ENCODE data around the gene PRKCE. TPM values are rescaled to one million over a fixed set of nuclear protein-coding genes. Genes with fewer than 3 reads are reported as not detected.

Gene PRKCE
- polyA plus RNA-seq, 1 of the 3 experiments (the other 2 are of a cell fraction): 16.3 TPM

GRCh38 chr2:45883603-45884000, 232.1 kb downstream of the PRKCE start:
- Histone ChIP-seq H3K4me3 (ENCODE audit: low read depth in 2 of 2, low read length in 1 of 2) (no peak overlapping the region), H3K9ac (no peak overlapping the region), H3K36me3 (replicated peaks in 1 of 2; ENCODE audit: control insufficient read depth in 1 of 2, insufficient read depth in 2 of 2, low read length in 1 of 2) (no peaks in the 10 kb centered on the region), H3K9me2 (no peaks in the 10 kb centered on the region), H2AFZ (ENCODE audit: low read depth) (no peak overlapping the region), H3K27ac (ENCODE audit: low read depth in 2 of 2, low read length in 1 of 2) (peak overlapping the region in 1 of 2 experiments; percentile 86; a peak in 2 of 4 replicates), H3F3A (replicated peaks; ENCODE audit: insufficient read depth) (no peaks in the 10 kb centered on the region), H3K4me2 (no peak overlapping the region), H3K4me1 (ENCODE audit: control insufficient read depth in 1 of 2, insufficient read depth in 2 of 2, low read depth in 1 of 2, low read length in 1 of 2) (peaks cover 0 to 60% of the 10 kb centered on the region in 2 experiments; a peak in 2 of 4 replicates), H4K20me1 (ENCODE audit: insufficient read depth) (no peaks in the 10 kb centered on the region), H3K9me3 (no peaks in the 10 kb centered on the region), H3K79me2 (ENCODE audit: insufficient read depth) (no peaks in the 10 kb centered on the region), H3K27me3 (ENCODE audit: insufficient read depth) (no peaks in the 10 kb centered on the region)
- WGBS (ENCODE audit: low lambda C conversion rate): 100% methylated on average over 3 of the region's 3 CpGs
- ChIA-PET POLR2A (interaction anchor here (0.7 to 1.1 kb wide), 2 partner anchors 60 to 70 kb away, joined by 3 read pairs; no protein-coding TSS in a partner anchor), CTCF (interaction anchor here (0.8 to 1.7 kb wide), 7 partner anchors 11 to 52 kb away, joined by 3 to 7 read pairs (median 4); no protein-coding TSS in a partner anchor)
- TF ChIP-seq MAX (IDR thresholded peaks at IDR 0.05; ENCODE audit: low read depth) (no peak), USF2 (IDR thresholded peaks at IDR 0.05; ENCODE audit: borderline replicate concordance, low read depth, low read length) (no peak), NRF1 (IDR thresholded peaks at IDR 0.05; ENCODE audit: low read depth, low read length) (no peak), GATA2 (CRISPR knock-in tag; IDR thresholded peaks at IDR 0.05) (no peak), FOXJ3 (CRISPR knock-in tag; IDR thresholded peaks at IDR 0.05) (no peak), YY1 (IDR thresholded peaks at IDR 0.05; ENCODE audit: low read depth) (no peak), TEAD4 (IDR thresholded peaks at IDR 0.05; ENCODE audit: borderline replicate concordance, insufficient read depth) (no peak), RFX5 (IDR thresholded peaks at IDR 0.05; ENCODE audit: low read length) (no peak), RXRA (IDR thresholded peaks at IDR 0.05; ENCODE audit: borderline replicate concordance, low read depth) (no peak), RAD21 (IDR thresholded peaks at IDR 0.05; ENCODE audit: low read length) (no peak), NFIC (IDR thresholded peaks at IDR 0.05; ENCODE audit: borderline replicate concordance) (no peak)
- DNase-seq: no peak

GRCh38 chr2:45884126-45884525, 232.7 kb downstream of the PRKCE start:
- Histone ChIP-seq H3K4me2 (no peak overlapping the region), H3K36me3 (replicated peaks in 1 of 2; ENCODE audit: control insufficient read depth in 1 of 2, insufficient read depth in 2 of 2, low read length in 1 of 2) (no peaks in the 10 kb centered on the region), H3K9ac (no peak overlapping the region), H3K4me3 (ENCODE audit: low read depth in 2 of 2, low read length in 1 of 2) (no peak overlapping the region), H3K4me1 (ENCODE audit: control insufficient read depth in 1 of 2, insufficient read depth in 2 of 2, low read depth in 1 of 2, low read length in 1 of 2) (peaks cover 0 to 60% of the 10 kb centered on the region in 2 experiments; a peak in 2 of 4 replicates), H3K79me2 (ENCODE audit: insufficient read depth) (no peaks in the 10 kb centered on the region), H3K27me3 (ENCODE audit: insufficient read depth) (no peaks in the 10 kb centered on the region), H3K27ac (ENCODE audit: low read depth in 2 of 2, low read length in 1 of 2) (peak overlapping the region in 1 of 2 experiments; percentile 86; a peak in 2 of 4 replicates), H3K9me2 (no peaks in the 10 kb centered on the region), H2AFZ (ENCODE audit: low read depth) (no peak overlapping the region), H3K9me3 (no peaks in the 10 kb centered on the region), H3F3A (replicated peaks; ENCODE audit: insufficient read depth) (no peaks in the 10 kb centered on the region), H4K20me1 (ENCODE audit: insufficient read depth) (no peaks in the 10 kb centered on the region)
- DNase-seq: no peak
- ChIA-PET CTCF (interaction anchor here (1.1 to 1.7 kb wide), 4 partner anchors 16 to 232 kb away, joined by 3 to 6 read pairs (median 4); no protein-coding TSS in a partner anchor), POLR2A (no interaction called here)
- WGBS (ENCODE audit: low lambda C conversion rate): 81% methylated on average over 2 of the region's 2 CpGs
- TF ChIP-seq MXI1 (IDR thresholded peaks at IDR 0.05; ENCODE audit: low read depth, low read length) (no peak), NRF1 (IDR thresholded peaks at IDR 0.05; ENCODE audit: low read depth, low read length) (no peak), FOXM1 (IDR thresholded peaks at IDR 0.05; ENCODE audit: low read depth) (no peak), JUND (IDR thresholded peaks at IDR 0.05) (no peak), MAX (IDR thresholded peaks at IDR 0.05; ENCODE audit: low read depth) (no peak), CTCF (IDR thresholded peaks at IDR 0.05) (no peak), EP300 (IDR thresholded peaks at IDR 0.05; ENCODE audit: borderline replicate concordance in 1 of 2, low read depth in 1 of 2, low read length in 1 of 2) (no peak), TEAD4 (IDR thresholded peaks at IDR 0.05; ENCODE audit: borderline replicate concordance, insufficient read depth) (no peak), RCOR1 (IDR thresholded peaks at IDR 0.05; ENCODE audit: low read length) (no peak)

Data from SK-N-SH (cell line).